GM12878 (cell line): ENCODE data around the gene CHRFAM7A. TPM values are rescaled to one million over a fixed set of nuclear protein-coding genes. Genes with fewer than 3 reads are reported as not detected.
"Not testable (repeated sequence)": the region's sequence is repeated elsewhere in the genome, so short reads cannot be mapped to it uniquely, and the experiment has no call there.

ENCODE experiments used
- ATAC-seq: fragments of 200-7000 bp; cut with Tn5 transposase; 3 replicates; pipeline ENCODE4 v1.9.1; 2020; ENCODE audit warnings: mild to moderate bottlenecking, moderate library complexity
- BruUV-seq: library from RNA; stranded (reverse); fragments of 400-500 nt; replicated peaks from 2 replicates; lab custom pipeline; 2021; lab: Mats Ljungman, UMichigan
- CTCF ChIA-PET: fragments of 300-600 bp; sonication (Branson Sonifier 250); formaldehyde crosslinking; extraction: SDS; loops from one replicate; lab custom pipeline; 2021; ENCODE audit warnings: inconsistent platforms; lab: Yijun Ruan, JAX
- POLR2A ChIA-PET: fragments of 350-600 bp; formaldehyde crosslinking; extraction: SDS; loops from one replicate; lab custom pipeline; 2021; ENCODE audit warnings: inconsistent platforms; lab: Charles Lee
- RAD21 ChIA-PET: fragments of 300-600 bp; sonication (Branson Sonifier 250); formaldehyde crosslinking; loops from one replicate; lab custom pipeline; 2023; ENCODE audit warnings: antibody characterized with exemption; ENCODE audit not compliant: unreplicated experiment; lab: Charles Lee
- SMC1A ChIA-PET: fragments of 300-600 bp; sonication (Branson Sonifier 250); formaldehyde crosslinking; loops from one replicate; lab custom pipeline; 2023; ENCODE audit not compliant: unreplicated experiment, uncharacterized antibody; lab: Charles Lee
- DNase-seq: peaks from one replicate; pipeline ENCODE4 v3.0.0-alpha.2; 2011; ENCODE audit warnings: low read depth, low spot score
- FAIRE-seq: peaks from 3 replicates; lab custom pipeline; 2011; peaks lifted over from hg19 to GRCh38; lab: Jason Lieb, UNC
- H2AFZ ChIP-seq: 2 replicates; pipeline ENCODE4 v1.6.0; 2011; ENCODE audit warnings: low read depth, low read length, control low read depth; ENCODE audit not compliant: control insufficient read depth
- H3K27ac ChIP-seq: 2 replicates; pipeline ENCODE4 v1.5.1; 2011; ENCODE audit warnings: control low read depth; ENCODE audit not compliant: control insufficient read depth, insufficient read depth
- H3K27me3 ChIP-seq, 2 experiments: replicated peaks in 1 of 2; 2 replicates each; pipeline versions ENCODE4 v1.6.0 to v1.6.1; 2011; ENCODE audit warnings: low read length in 1 of 2; ENCODE audit not compliant: control insufficient read depth in 2 of 2, insufficient read depth in 2 of 2
- H3K36me3 ChIP-seq, 2 experiments: 2 replicates each; pipeline ENCODE4 v1.5.1; 2011; ENCODE audit warnings: low read length in 1 of 2; ENCODE audit not compliant: control insufficient read depth in 2 of 2, insufficient read depth in 2 of 2
- H3K4me1 ChIP-seq: 2 replicates; pipeline ENCODE4 v1.6.1; 2011; ENCODE audit warnings: mild to moderate bottlenecking, low read length, moderate library complexity, mixed read lengths; ENCODE audit not compliant: control insufficient read depth, insufficient read depth
- H3K4me2 ChIP-seq: 2 replicates; pipeline ENCODE4 v1.6.0; 2011; ENCODE audit warnings: control low read depth; ENCODE audit not compliant: control insufficient read depth, insufficient read depth
- H3K4me3 ChIP-seq: fragments of 200-600 bp; sonication (generic); 2 replicates; pipeline ENCODE4 v1.5.1; 2016
- H3K79me2 ChIP-seq: 2 replicates; pipeline ENCODE4 v1.6.0; 2011; ENCODE audit warnings: low read length; ENCODE audit not compliant: control insufficient read depth, insufficient read depth
- H3K9ac ChIP-seq: 2 replicates; pipeline ENCODE4 v1.8.0; 2011; ENCODE audit warnings: low read length, control low read depth, mixed read lengths; ENCODE audit not compliant: control insufficient read depth, insufficient read depth
- H3K9me3 ChIP-seq: replicated peaks from 3 replicates; pipeline ENCODE4 v1.5.1; 2011; ENCODE audit warnings: mild to moderate bottlenecking, low read length; ENCODE audit not compliant: control insufficient read depth, insufficient read depth
- H4K20me1 ChIP-seq: 2 replicates; pipeline ENCODE4 v1.6.0; 2011; ENCODE audit not compliant: control insufficient read depth, insufficient read depth
- WGBS: methylation state at CpG from one replicate; pipeline ENCODE4 v1.1.6; 2016; ENCODE audit warnings: low lambda C conversion rate; ENCODE audit not compliant: insufficient replicate concordance, insufficient coverage; ENCODE audit errors: missing lambda C conversion rate; 5-methylcytosine and 5-hydroxymethylcytosine counted together
- in situ Hi-C: fragments of 300-500 bp; cut with MboI; formaldehyde crosslinking; loops from 9 replicates; pipeline ENCODE4 v1.14.3; 2018; ENCODE audit warnings: mixed read lengths
- intact Hi-C: fragments of 100-400 bp; cut with micrococcal nuclease; formaldehyde crosslinking; loops from one replicate; pipeline ENCODE4 v1.14.2; 2022; ENCODE audit not compliant: unreplicated experiment
- polyA plus RNA-seq, 11 experiments: library from polyadenylated mRNA; depleted of rRNA in 4 of 11; unstranded in 6 of 11; stranded (reverse) in 5 of 11; fragments of >200 nt; fragmentation: Nextera tagmentation in 4 of 11; fragmentation: Illumina TruSeq in 1 of 11; extraction: Ambion mirVana in 4 of 11; extraction: Trizol in 1 of 11; gene quantifications; 1 replicate in 1 of 11; 2 replicates in 10 of 11; pipeline versions ENCODE4 v1.2.1 to v1.2.3, GENCODE V29; 2011 to 2016; ENCODE audit warnings: inconsistent platforms in 2 of 11, missing spikeins in 2 of 11, low read depth in 1 of 11
- total RNA-seq, 4 experiments: library from RNA; depleted of rRNA in 3 of 4; stranded (reverse); fragments of >200 nt in 3 of 4; fragmentation: Illumina TruSeq in 1 of 4; extraction: Trizol in 1 of 4; gene quantifications; 2 replicates each; pipeline versions ENCODE4 v1.2.1 to v1.2.3, GENCODE V29; 2013 to 2021

CHRFAM7A gene
- total and polyA plus RNA-seq, 10 of the 15 experiments (the other 5 are each of a cell fraction or from before 2014, with no cell fraction given): 0.25 to 0.75 (median 0.37) TPM; not detected in 5

GRCh38 chr15:30336584-30336983, 56.8 kb downstream of the CHRFAM7A start:
- H3K36me3 ChIP-seq, FAIRE-seq, H3K9ac ChIP-seq, POLR2A ChIA-PET, H3K4me2 ChIP-seq, CTCF ChIA-PET, H3K27me3 ChIP-seq, ATAC-seq, intact Hi-C loops, H3K27ac ChIP-seq, H3K79me2 ChIP-seq, BruUV-seq, DNase-seq, H3K4me3 ChIP-seq, H4K20me1 ChIP-seq, in situ Hi-C loops, SMC1A ChIA-PET, H3K9me3 ChIP-seq, H3K4me1 ChIP-seq, RAD21 ChIA-PET, H2AFZ ChIP-seq: not testable (repeated sequence)
- WGBS: no CpG with 5 or more reads among the region's 4 CpGs

- in situ Hi-C loops, H3K9ac ChIP-seq, POLR2A ChIA-PET, H3K27ac ChIP-seq, H3K4me3 ChIP-seq, SMC1A ChIA-PET, BruUV-seq, H3K27me3 ChIP-seq, H4K20me1 ChIP-seq, DNase-seq, H3K9me3 ChIP-seq, H3K79me2 ChIP-seq, H3K36me3 ChIP-seq, RAD21 ChIA-PET, CTCF ChIA-PET, H3K4me1 ChIP-seq, intact Hi-C loops, H2AFZ ChIP-seq, H3K4me2 ChIP-seq: not testable (repeated sequence)
- whole genome bisulfite sequencing: 0% methylated on average over 2 of the region's 5 CpGs
- FAIRE-seq (peak; percentile 81), ATAC-seq (peak; percentile 86)
Observed at GRCh38 chr15:30334152-30334551, 59.2 kb downstream of the CHRFAM7A start.

GRCh38 chr15:30326145-30326544, 67.2 kb downstream of the CHRFAM7A start:
- SMC1A ChIA-PET, CTCF ChIA-PET, POLR2A ChIA-PET, H3K27me3 ChIP-seq, DNase-seq, intact Hi-C loops, H3K27ac ChIP-seq, ATAC-seq, in situ Hi-C loops, H3K4me3 ChIP-seq, H3K4me1 ChIP-seq, H3K9me3 ChIP-seq, H3K36me3 ChIP-seq, H2AFZ ChIP-seq, H3K79me2 ChIP-seq, H3K9ac ChIP-seq, H3K4me2 ChIP-seq, H4K20me1 ChIP-seq, RAD21 ChIA-PET, BruUV-seq: not testable (repeated sequence)
- peak; percentile 61 for FAIRE-seq
- WGBS: no CpG with 5 or more reads among the region's 13 CpGs

- H3K4me3 ChIP-seq, intact Hi-C loops, ATAC-seq, RAD21 ChIA-PET, POLR2A ChIA-PET, H2AFZ ChIP-seq, H3K9ac ChIP-seq, H3K4me2 ChIP-seq, H3K27ac ChIP-seq, H3K79me2 ChIP-seq, DNase-seq, H3K36me3 ChIP-seq, H3K4me1 ChIP-seq, FAIRE-seq, H4K20me1 ChIP-seq, CTCF ChIA-PET, SMC1A ChIA-PET, in situ Hi-C loops, H3K27me3 ChIP-seq, BruUV-seq, H3K9me3 ChIP-seq: not testable (repeated sequence)
- no CpG with 5 or more reads among the region's 5 CpGs for WGBS
Observed at GRCh38 chr15:30321063-30321462, 72.3 kb downstream of the CHRFAM7A start.
